GM12864 (cell line): ENCODE data around the gene ACAT2.
"Not testable (repeated sequence)": the region's sequence is repeated elsewhere in the genome, so short reads cannot be mapped to it uniquely, and the experiment has no call there.

ENCODE experiments used
- DNase-seq: peaks from one replicate; pipeline ENCODE4 v3.0.0-alpha.2; 2011; ENCODE audit warnings: low read depth
- H3K4me3 ChIP-seq: 2 replicates; pipeline ENCODE4 v1.5.1; 2011; ENCODE audit warnings: mild to moderate bottlenecking, low read depth, low read length, control low read depth
- CTCF ChIP-seq: IDR thresholded peaks from 2 replicates; pipeline ENCODE4 v1.5.1; 2011; ENCODE audit warnings: low read depth, mild to moderate bottlenecking, moderate library complexity, low read length, control low read depth, inconsistent platforms; ENCODE audit errors: missing control alignments

The ACAT2 gene

GRCh38 chr6:159790956-159791598 lies 29.2 kb downstream of the ACAT2 start:
- peak overlapping the region; percentile 55 for H3K4me3 ChIP-seq
- no peak for TF ChIP-seq CTCF
- DNase-seq: no peak

- not testable (repeated sequence) for DNase-seq, H3K4me3 ChIP-seq
Measured at GRCh38 chr6:159794976-159795375, 33.1 kb downstream of the ACAT2 start.

- no peak for DNase-seq
- no peak for TF ChIP-seq CTCF
- H3K4me3 ChIP-seq: no peak overlapping the region
Measured at GRCh38 chr6:159797554-159797953, 35.7 kb downstream of the ACAT2 start.

- no peak for TF ChIP-seq CTCF
- no peak for DNase-seq
- no peak within 1 kb of the TSS for H3K4me3 ChIP-seq
Measured at GRCh38 chr6:159800141-159800865, 38.5 kb downstream of the ACAT2 start, which contains the start of gene PNLDC1. TSS of gene PNLDC1 (plus strand) at chr6:159800276. CDS start at chr6:159800308, 32 bp downstream.

GRCh38 chr6:159801935-159802334 lies 40.1 kb downstream of the ACAT2 start:
- TF ChIP-seq CTCF: no peak
- no peak overlapping the region for H3K4me3 ChIP-seq
- no peak for DNase-seq

GRCh38 chr6:159804504-159804903 lies 42.7 kb downstream of the ACAT2 start:
- no peak overlapping the region for H3K4me3 ChIP-seq
- no peak for DNase-seq
- TF ChIP-seq CTCF: no peak

- no peak for TF ChIP-seq CTCF
- no peak overlapping the region for H3K4me3 ChIP-seq
- no peak for DNase-seq
Measured at GRCh38 chr6:159805440-159806020, 43.7 kb downstream of the ACAT2 start.
